GM10248 (cell line): ENCODE measurements around the gene UAP1L1.
A peak's percentile ranks its signal among the peaks of the same experiment; 100 is the strongest.

Experiments used
- CTCF ChIA-PET: fragments of 300-600 bp; sonication (Branson Sonifier 250); formaldehyde crosslinking; extraction: SDS; loops from one replicate; lab custom pipeline; 2021; ENCODE audit warnings: antibody characterized with exemption; lab: Yijun Ruan, JAX
- POLR2A ChIA-PET: fragments of 350-650 bp; sonication (Branson Sonifier 250); formaldehyde crosslinking; extraction: SDS; loops from one replicate; lab custom pipeline; 2020; ENCODE audit warnings: antibody characterized with exemption; lab: Yijun Ruan, JAX
- DNase-seq: peaks from one replicate; pipeline ENCODE4 v3.0.0; 2012; ENCODE audit errors: extremely low spot score
- TF ChIP-seq, protein P1 (sequence below): IDR thresholded peaks from 2 replicates; pipeline ENCODE4 v1.5.1; 2012; ENCODE audit warnings: mild to moderate bottlenecking, low read depth; ENCODE audit errors: extremely low read depth, missing control alignments, control extremely low read depth

The UAP1L1 gene

DNA sequence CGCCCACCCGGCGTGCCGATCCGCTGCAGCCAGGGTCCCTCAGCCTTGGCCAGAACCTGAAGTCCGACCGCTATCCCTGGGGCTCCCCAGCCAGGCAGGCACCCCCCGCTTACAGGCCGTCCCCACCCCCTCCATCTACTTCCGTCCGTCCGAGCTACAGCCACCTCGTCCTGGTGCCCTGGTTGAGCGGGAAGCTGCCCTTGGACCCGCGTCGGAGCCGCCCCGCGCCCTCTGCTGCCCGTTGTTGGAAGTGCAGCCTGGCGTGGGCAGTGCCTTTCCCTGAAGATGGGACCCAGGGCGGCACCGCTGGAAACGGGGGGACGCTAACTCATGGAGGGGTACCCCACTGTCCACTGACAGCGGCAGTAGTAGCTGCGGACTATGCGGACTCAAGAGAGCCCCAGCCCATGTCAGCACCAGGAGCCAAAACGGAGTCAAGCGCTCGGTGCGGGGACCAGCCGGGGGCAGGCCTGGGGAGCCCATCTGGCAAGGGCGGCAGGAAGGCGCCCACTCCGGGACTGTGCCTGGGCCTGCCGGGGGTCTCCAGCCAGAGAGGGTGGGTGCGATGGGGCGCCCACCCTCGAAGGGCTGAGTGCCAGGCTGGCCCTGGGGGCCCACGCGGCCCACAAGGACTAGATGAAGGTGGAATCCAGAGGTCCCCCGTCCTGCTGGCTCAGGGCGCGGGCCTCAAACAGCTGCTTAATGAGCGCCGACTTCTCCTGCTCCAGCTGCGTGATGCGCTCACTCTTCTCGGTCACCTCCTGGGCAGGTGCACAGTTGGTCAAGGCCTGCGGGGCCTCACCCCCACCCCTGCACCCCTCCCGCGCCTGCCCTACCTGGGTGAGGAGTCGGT lies 13.1 kb upstream of the UAP1L1 start:
- TF ChIP-seq, protein P1, sequence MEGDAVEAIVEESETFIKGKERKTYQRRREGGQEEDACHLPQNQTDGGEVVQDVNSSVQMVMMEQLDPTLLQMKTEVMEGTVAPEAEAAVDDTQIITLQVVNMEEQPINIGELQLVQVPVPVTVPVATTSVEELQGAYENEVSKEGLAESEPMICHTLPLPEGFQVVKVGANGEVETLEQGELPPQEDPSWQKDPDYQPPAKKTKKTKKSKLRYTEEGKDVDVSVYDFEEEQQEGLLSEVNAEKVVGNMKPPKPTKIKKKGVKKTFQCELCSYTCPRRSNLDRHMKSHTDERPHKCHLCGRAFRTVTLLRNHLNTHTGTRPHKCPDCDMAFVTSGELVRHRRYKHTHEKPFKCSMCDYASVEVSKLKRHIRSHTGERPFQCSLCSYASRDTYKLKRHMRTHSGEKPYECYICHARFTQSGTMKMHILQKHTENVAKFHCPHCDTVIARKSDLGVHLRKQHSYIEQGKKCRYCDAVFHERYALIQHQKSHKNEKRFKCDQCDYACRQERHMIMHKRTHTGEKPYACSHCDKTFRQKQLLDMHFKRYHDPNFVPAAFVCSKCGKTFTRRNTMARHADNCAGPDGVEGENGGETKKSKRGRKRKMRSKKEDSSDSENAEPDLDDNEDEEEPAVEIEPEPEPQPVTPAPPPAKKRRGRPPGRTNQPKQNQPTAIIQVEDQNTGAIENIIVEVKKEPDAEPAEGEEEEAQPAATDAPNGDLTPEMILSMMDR: peak; percentile 94
- ChIA-PET CTCF (interaction anchor here (0.7 to 11.6 kb wide), 29 partner anchors 8 to 286 kb away, joined by 3 to 202 read pairs (median 5); partner anchors contain the start of genes ABCA2, ANAPC2, FBXW5 and FUT7), POLR2A (interaction anchor here (0.6 to 0.8 kb wide), 3 partner anchors 17 to 177 kb away, joined by 3 to 4 read pairs (median 3); no protein-coding TSS in a partner anchor)
- DNase-seq: peak; percentile 69

DNA sequence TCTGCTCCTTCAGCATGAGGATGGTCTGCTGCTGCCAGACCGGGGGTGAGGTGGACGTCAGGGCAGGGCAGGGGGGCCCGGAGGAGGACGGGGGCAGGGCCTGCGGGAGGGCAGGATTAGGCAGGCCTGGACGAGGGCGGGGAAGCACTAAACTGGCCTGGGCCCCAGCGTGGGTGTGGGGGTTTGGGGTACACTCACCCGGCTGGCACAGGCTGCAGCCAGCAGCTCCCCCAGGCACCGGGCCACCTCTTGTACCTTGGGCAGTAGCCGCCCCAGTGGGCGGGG lies 12.5 kb upstream of the UAP1L1 start:
- ChIA-PET POLR2A (no interaction called here), CTCF (interaction anchor here (0.8 to 11.6 kb wide), 17 partner anchors 10 to 280 kb away, joined by 3 to 202 read pairs (median 5); partner anchors contain the start of genes ABCA2, FUT7, MAN1B1 and NPDC1)

DNA sequence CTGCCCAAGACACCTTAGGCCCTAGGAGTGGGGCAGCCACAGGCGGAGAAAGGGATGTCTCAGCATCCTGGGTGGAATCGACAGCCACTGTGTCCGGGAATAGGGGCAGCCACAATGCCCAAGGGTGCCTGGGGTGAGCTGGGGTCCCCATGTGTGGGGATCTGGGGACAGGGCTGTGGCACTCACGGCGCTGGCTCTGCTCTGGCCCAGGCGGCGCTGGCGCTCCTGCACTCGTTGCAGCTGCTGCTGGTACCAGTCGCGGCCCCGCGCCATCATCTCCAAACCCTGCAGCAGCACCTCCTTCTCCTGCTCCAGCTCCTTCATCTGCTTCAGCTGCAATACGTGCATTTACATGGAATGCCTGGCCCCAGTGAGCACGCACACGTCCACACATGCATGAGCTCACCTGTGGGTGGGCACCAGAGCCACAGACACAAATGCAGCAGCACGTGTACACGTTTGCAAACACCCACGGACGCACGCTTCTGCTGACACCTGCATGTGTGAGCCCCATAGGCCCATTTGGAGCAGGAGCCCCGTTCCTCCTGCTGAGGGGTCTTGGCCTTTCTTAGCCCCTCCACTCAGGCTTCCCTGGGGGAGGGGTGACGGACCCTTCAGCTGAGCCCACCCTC lies 11.9 kb upstream of the UAP1L1 start:
- ChIA-PET POLR2A (no interaction called here), CTCF (interaction anchor here (0.8 to 11.6 kb wide), 10 partner anchors 7 to 162 kb away, joined by 3 to 202 read pairs (median 14); partner anchors contain the start of genes ABCA2, FUT7, MAN1B1 and NPDC1)
- TF ChIP-seq, protein P1: no peak
- no peak for DNase-seq

More for the DNA sequence above, 12.5 kb upstream of the UAP1L1 start:
- DNase-seq: no peak
- TF ChIP-seq, protein P1: no peak

DNA sequence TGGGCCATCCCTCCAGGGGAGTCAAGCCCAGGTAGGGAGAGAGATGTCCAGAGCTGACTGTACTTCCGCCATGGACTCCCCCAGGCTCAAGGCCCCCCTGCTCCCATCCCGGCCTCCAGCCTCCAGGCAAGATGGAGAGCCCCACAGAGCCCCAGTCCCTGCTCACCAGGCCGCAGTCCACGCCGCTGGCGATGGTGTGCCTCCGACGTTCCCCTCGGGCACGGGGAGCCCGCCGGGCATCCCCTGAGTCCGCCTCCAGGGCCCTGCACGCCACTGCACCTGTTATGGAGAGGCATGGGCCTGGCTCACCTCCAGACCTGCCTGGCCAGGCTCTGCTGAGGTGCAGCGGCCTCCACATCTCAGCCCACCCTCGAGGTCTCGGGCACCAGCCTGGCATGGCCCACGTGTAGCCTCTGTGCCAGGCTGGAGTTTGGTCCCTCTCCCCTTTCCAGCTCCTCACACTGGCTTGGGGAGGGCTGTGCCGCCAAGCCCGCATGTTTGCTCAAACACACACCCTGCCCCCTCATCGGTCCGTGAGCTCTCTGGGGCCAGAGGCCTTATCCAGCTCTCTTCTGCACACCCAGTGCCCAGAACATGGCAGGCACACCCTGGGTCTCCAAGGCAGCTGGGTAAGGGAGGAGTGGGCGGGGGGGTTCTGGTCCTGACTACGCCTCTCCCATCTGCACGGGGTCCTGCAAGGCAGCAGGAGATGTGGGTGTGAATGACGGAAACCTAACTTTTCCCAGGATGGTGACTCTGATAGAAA lies 11.0 kb upstream of the UAP1L1 start:
- POLR2A ChIA-PET: no interaction called here
- CTCF ChIA-PET: interaction anchor here (0.7 to 11.6 kb wide), 22 partner anchors 8 to 274 kb away, joined by 3 to 202 read pairs (median 10); partner anchors contain the start of genes ABCA2, AJM1, FUT7 and MAN1B1
- TF ChIP-seq, protein P1: no peak

DNA sequence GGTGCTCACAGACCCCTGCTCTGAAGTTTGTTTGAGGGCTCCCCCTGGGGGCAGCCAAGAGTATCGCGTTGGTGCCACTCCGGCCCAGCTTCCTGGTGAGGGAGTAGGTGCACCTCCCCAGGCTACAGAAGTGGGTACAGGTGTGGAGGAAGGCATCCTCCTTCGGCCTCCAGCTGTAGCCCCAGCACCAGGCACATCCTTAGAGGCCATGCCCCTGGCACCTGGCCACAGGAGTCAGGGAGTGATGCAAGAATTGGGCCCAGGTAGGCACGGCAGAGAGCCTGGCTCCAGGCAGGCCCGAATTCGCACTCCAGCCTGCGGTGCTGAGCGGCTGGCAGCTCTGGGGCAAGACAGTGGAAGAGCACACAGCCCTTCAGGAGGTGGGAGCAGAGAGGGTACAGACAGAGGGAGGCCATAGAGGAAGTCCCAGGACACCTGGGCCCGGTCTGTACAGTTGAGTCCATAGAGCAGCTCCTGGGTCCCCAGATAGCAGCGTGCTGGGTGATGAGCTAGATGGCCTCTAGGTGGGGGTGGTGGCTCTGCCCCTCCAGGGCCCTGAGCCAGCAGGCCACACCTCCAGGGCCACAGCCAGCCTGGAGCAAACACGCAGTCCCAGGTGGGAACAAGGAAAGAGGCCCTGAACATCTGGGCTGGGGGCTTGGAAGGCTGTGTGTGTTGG lies 9.3 kb upstream of the UAP1L1 start:
- TF ChIP-seq, protein P1: peak; percentile 89
- CTCF ChIA-PET: interaction anchor here (0.9 to 11.6 kb wide), 30 partner anchors 9 to 324 kb away, joined by 3 to 202 read pairs (median 6); partner anchors contain the start of genes ABCA2, AJM1, FUT7 and MAN1B1
- DNase-seq: peak; percentile 89
- POLR2A ChIA-PET: interaction anchor here (0.5 to 1.2 kb wide), 2 partner anchors 21 to 172 kb away, joined by 3 to 5 read pairs; no protein-coding TSS in a partner anchor

More for the DNA sequence above, 11.0 kb upstream of the UAP1L1 start:
- no peak for DNase-seq
